K562 (cell line): ENCODE results near the gene SIRT3. TPM values are rescaled to one million over a fixed set of nuclear protein-coding genes. Genes with fewer than 3 reads are reported as not detected.

Experiments used
- ATAC-seq: fragments of 200-7000 bp; cut with Tn5 transposase; 3 replicates; pipeline ENCODE4 v1.9.1; 2020; ENCODE audit warnings: moderate library complexity
- BruUV-seq: library from RNA; stranded (reverse); fragments of 400-500 nt; replicated peaks from 2 replicates; lab custom pipeline; 2021; lab: Mats Ljungman, UMichigan
- CTCF ChIA-PET: fragments of 300-600 bp; formaldehyde crosslinking; extraction: SDS; loops from one replicate; lab custom pipeline; 2021; ENCODE audit warnings: low intra/inter-chr PET ratio; lab: Yijun Ruan, JAX
- POLR2A ChIA-PET: fragments of 300-600, 350-650 bp; sonication (Branson Sonifier 250); formaldehyde crosslinking; extraction: SDS; loops from one replicate; lab custom pipeline; 2021; ENCODE audit warnings: antibody characterized with exemption, inconsistent platforms; lab: Yijun Ruan, JAX
- DNase-seq, 4 experiments: peaks; one replicate each; pipeline versions ENCODE4 v3.0.0 to v3.0.0-alpha.2; 2011 to 2018; ENCODE audit warnings: low spot score in 3 of 4, mixed read lengths in 3 of 4; ENCODE audit errors: extremely low read depth in 1 of 4
- FAIRE-seq: peaks from 2 replicates; lab custom pipeline; 2011; peaks lifted over from hg19 to GRCh38; lab: Jason Lieb, UNC
- H2AFZ ChIP-seq: 2 replicates; pipeline ENCODE4 v1.6.0; 2011; ENCODE audit warnings: low read depth, low read length, control low read depth, inconsistent platforms
- H3K27ac ChIP-seq: fragments of 200-600 bp; 3 replicates; pipeline ENCODE4 v1.8.0; 2011; ENCODE audit warnings: low read depth, mild to moderate bottlenecking, control low read depth, inconsistent platforms, low read length, moderate library complexity, mixed read lengths; ENCODE audit errors: extremely low read depth
- H3K27me3 ChIP-seq, 2 experiments: fragments of 300-600 bp in 1 of 2; 2 replicates in 1 of 2; 3 replicates in 1 of 2; pipeline versions ENCODE4 v1.6.0 to v1.8.0; 2011; ENCODE audit warnings: inconsistent platforms in 2 of 2, low read length in 2 of 2, mild to moderate bottlenecking in 1 of 2, mixed read lengths in 1 of 2, moderate library complexity in 1 of 2; ENCODE audit not compliant: control insufficient read depth in 2 of 2, insufficient read depth in 2 of 2
- H3K36me3 ChIP-seq: fragments of 300-600 bp; 3 replicates; pipeline ENCODE4 v1.8.0; 2011; ENCODE audit warnings: mild to moderate bottlenecking, low read length, inconsistent platforms; ENCODE audit not compliant: control insufficient read depth, insufficient read depth
- H3K4me1 ChIP-seq, 2 experiments: fragments of 200-600 bp in 1 of 2; replicated peaks in 1 of 2; 2 replicates in 1 of 2; 3 replicates in 1 of 2; pipeline versions ENCODE4 v1.5.1 to v1.8.0; 2011; ENCODE audit warnings: inconsistent platforms in 2 of 2, low read length in 2 of 2, mild to moderate bottlenecking in 1 of 2, mixed read lengths in 1 of 2, moderate library complexity in 1 of 2; ENCODE audit not compliant: control insufficient read depth in 2 of 2, insufficient read depth in 2 of 2
- H3K4me2 ChIP-seq: 2 replicates; pipeline ENCODE4 v1.6.1; 2011; ENCODE audit warnings: low read length, control low read depth, inconsistent platforms, mixed read lengths; ENCODE audit not compliant: insufficient read depth
- H3K4me3 ChIP-seq: fragments of 200-600 bp; sonication (generic), shearing (Covaris generic); 2 replicates; pipeline ENCODE4 v1.5.1; 2016; ENCODE audit warnings: control low read depth, inconsistent platforms
- H3K79me2 ChIP-seq: fragments of 200-600 bp; 3 replicates; pipeline ENCODE4 v1.8.0; 2011; ENCODE audit warnings: low read length, inconsistent platforms; ENCODE audit not compliant: control insufficient read depth, insufficient read depth
- H3K9ac ChIP-seq, 2 experiments: 2 replicates each; pipeline versions ENCODE4 v1.6.0 to v1.6.1; 2011; ENCODE audit warnings: low read depth in 2 of 2, low read length in 2 of 2, control low read depth in 1 of 2, inconsistent platforms in 1 of 2, mild to moderate bottlenecking in 1 of 2, mixed read lengths in 1 of 2; ENCODE audit not compliant: insufficient read depth in 1 of 2
- H3K9me1 ChIP-seq: one replicate; pipeline ENCODE4 v1.6.0; 2011; ENCODE audit warnings: inconsistent platforms, mild to moderate bottlenecking, low read length, moderate library complexity; ENCODE audit not compliant: control insufficient read depth, insufficient read depth
- H3K9me3 ChIP-seq: replicated peaks from 2 replicates; pipeline ENCODE4 v1.5.1; 2011; ENCODE audit warnings: low read depth, low read length, inconsistent platforms; ENCODE audit not compliant: control insufficient read depth, insufficient read depth
- H4K20me1 ChIP-seq: replicated peaks from 2 replicates; pipeline ENCODE4 v1.6.1; 2011; ENCODE audit warnings: low read length, inconsistent platforms, mixed read lengths; ENCODE audit not compliant: control insufficient read depth, insufficient read depth
- CTBP1 ChIP-seq: fragments of 450-650 bp; IDR thresholded peaks from 2 replicates; pipeline ENCODE4 v1.6.1; 2016; ENCODE audit warnings: borderline replicate concordance
- HIVEP1 ChIP-seq: fragments of 250-450 bp; sonication (Bioruptor Pico); IDR thresholded peaks from 2 replicates; pipeline ENCODE4 v1.4.0; 2020; ENCODE audit warnings: mild to moderate bottlenecking
- NFIC ChIP-seq: fragments of 450-650 bp; IDR thresholded peaks from 2 replicates; pipeline ENCODE4 v1.6.1; 2017; ENCODE audit warnings: mild to moderate bottlenecking, inconsistent platforms
- POLR2G ChIP-seq: fragments of 200-400 bp; formaldehyde crosslinking; IDR thresholded peaks from 2 replicates; pipeline ENCODE4 v1.6.1; 2017; ENCODE audit warnings: low read depth, mild to moderate bottlenecking, antibody characterized with exemption, low read length, moderate library complexity
- RBFOX2 ChIP-seq: fragments of 200-400 bp; formaldehyde crosslinking; IDR thresholded peaks from 2 replicates; pipeline ENCODE4 v1.6.1; 2017; ENCODE audit warnings: low read depth, mild to moderate bottlenecking, low read length, moderate library complexity
- SAFB2 ChIP-seq: fragments of 200-400 bp; formaldehyde crosslinking; IDR thresholded peaks from 2 replicates; pipeline ENCODE4 v1.6.1; 2018; ENCODE audit warnings: borderline replicate concordance, low read length, low read depth, moderate library complexity; ENCODE audit not compliant: severe bottlenecking
- SETDB1 ChIP-seq: IDR thresholded peaks from one replicate; pipeline ENCODE4 v1.6.1; 2012; ENCODE audit warnings: low read length, control low read depth, inconsistent platforms
- SMAD4 ChIP-seq: fragments of 250-450 bp; sonication (Bioruptor Pico); conservative IDR thresholded peaks from 2 replicates; pipeline ENCODE4 v1.8.0; 2021; ENCODE audit warnings: inconsistent platforms, mild to moderate bottlenecking, moderate library complexity
- TFAP4 ChIP-seq: sonication (generic); formaldehyde crosslinking; IDR thresholded peaks from 2 replicates; pipeline ENCODE4 v1.8.0; 2022; ENCODE audit warnings: missing genetic modification reagents, mild to moderate bottlenecking, moderate library complexity, borderline replicate concordance
- ZBTB9 ChIP-seq: fragments of 450-650 bp; formaldehyde crosslinking; IDR thresholded peaks from 2 replicates; pipeline ENCODE4 v1.4.0; 2020; ENCODE audit warnings: mild to moderate bottlenecking, moderate library complexity
- WGBS: fragments of 100-300 bp; shearing (Covaris generic); methylation state at CpG from one replicate; pipeline ENCODE4 v1.1.6; 2016; ENCODE audit warnings: low coverage, mixed read lengths; ENCODE audit not compliant: insufficient coverage; ENCODE audit errors: missing lambda C conversion rate; 5-methylcytosine and 5-hydroxymethylcytosine counted together
- in situ Hi-C: fragments of 300-500 bp; cut with MboI; formaldehyde crosslinking; loops from 4 replicates; pipeline ENCODE4 v1.15.0; 2018; ENCODE audit warnings: inconsistent platforms, mixed read lengths
- intact Hi-C: fragments of 100-400 bp; cut with micrococcal nuclease; formaldehyde crosslinking; loops from 2 replicates; pipeline ENCODE4 v1.14.2; 2022
- polyA plus RNA-seq, 8 experiments: library from polyadenylated mRNA; depleted of rRNA in 4 of 8; stranded (reverse) in 5 of 8; unstranded in 3 of 8; fragments of >200 nt; fragmentation: Nextera tagmentation in 2 of 8; fragmentation: Illumina TruSeq in 1 of 8; extraction: Ambion mirVana in 2 of 8; extraction: Trizol in 1 of 8; gene quantifications; 2 replicates each; pipeline versions ENCODE4 v1.2.1 to v1.2.3, GENCODE V29; 2011 to 2014; ENCODE audit warnings: inconsistent platforms in 1 of 8, missing spikeins in 1 of 8
- total RNA-seq, 7 experiments: library from RNA; depleted of rRNA in 6 of 7; stranded (reverse); fragments of >200 nt in 6 of 7; fragmentation: Illumina TruSeq in 2 of 7; extraction: Trizol in 2 of 7; gene quantifications; 2 replicates each; pipeline versions ENCODE4 v1.2.1 to v1.2.3, GENCODE V29; 2011 to 2021; ENCODE audit warnings: low replicate concordance in 1 of 7

The SIRT3 gene
- total and polyA plus RNA-seq, 9 of the 15 experiments (the other 6 are each of a cell fraction or from before 2014, with no cell fraction given): 1.9 to 27.5 (median 14.5) TPM

- DNase-seq (no peak), ATAC-seq (peak; percentile 39), FAIRE-seq (no peak)
- intact Hi-C loops: no loop called here
- in situ Hi-C loops: no loop called here
- ChIA-PET CTCF (no interaction called here), POLR2A (interaction anchor here (0.5 to 2.0 kb wide), 4 partner anchors 10 to 81 kb away, joined by 3 to 14 read pairs (median 4); no protein-coding TSS in a partner anchor)
- Histone ChIP-seq H3K4me1 (peaks cover 15 to 35% of the 10 kb centered on the region in 2 experiments), H3K36me3 (no peaks in the 10 kb centered on the region), H2AFZ (peak within 1 kb of the TSS; percentile 29; the same call in 1 of the 2 replicates), H3K9me1 (no peaks in the 10 kb centered on the region), H3K79me2 (no peaks in the 10 kb centered on the region), H3K27ac (peak within 1 kb of the TSS; percentile 78), H3K9ac (peak within 1 kb of the TSS; percentile 45 to 88; a peak in 3 of 4 replicates), H3K27me3 (no peaks in the 10 kb centered on the region), H3K4me2 (peak within 1 kb of the TSS; percentile 33), H4K20me1 (no peaks in the 10 kb centered on the region), H3K9me3 (peaks cover 12% of the 10 kb centered on the region), H3K4me3 (no peak within 1 kb of the TSS)
- no TSS peak for BruUV-seq
- 73% methylated on average over 20 of the region's 21 CpGs for WGBS
- TF ChIP-seq RBFOX2 (peak; percentile 52), CTBP1 (0 out of 2 replicates have a peak, but pooled peaks have one; percentile 4), TFAP4 (CRISPR knock-in tag) (peak; percentile 66; the same call in 1 of the 2 replicates), POLR2G (peak; percentile 45; the same call in 1 of the 2 replicates), SETDB1 (no peak), HIVEP1 (CRISPR knock-in tag) (0 out of 2 replicates have a peak, but pooled peaks have one; percentile 15), SMAD4 (CRISPR knock-in tag) (0 out of 2 replicates have a peak, but pooled peaks have one; percentile 26), NFIC (peak; percentile 82), ZBTB9 (CRISPR knock-in tag) (0 out of 2 replicates have a peak, but pooled peaks have one; percentile 63), SAFB2 (no peak)
Observed at GRCh38 chr11:278001-278951, 42.1 kb upstream of the SIRT3 start, which contains the start of gene NLRP6. TSS of gene NLRP6 (plus strand) at chr11:278407. CDS start at chr11:278570, 163 bp downstream.
